HG02759 (cell line): ENCODE results near the gene PIGW.
"Not testable (repeated sequence)": the region's sequence is repeated elsewhere in the genome, so short reads cannot be mapped to it uniquely, and the experiment has no call there.

ENCODE experiments used
- ATAC-seq: cut with Tn5 transposase; IDR thresholded peaks from one replicate; pipeline ENCODE4 v1.9.1; 2021; ENCODE audit warnings: mild to moderate bottlenecking, moderate library complexity; ENCODE audit not compliant: unreplicated experiment

Gene PIGW

DNA sequence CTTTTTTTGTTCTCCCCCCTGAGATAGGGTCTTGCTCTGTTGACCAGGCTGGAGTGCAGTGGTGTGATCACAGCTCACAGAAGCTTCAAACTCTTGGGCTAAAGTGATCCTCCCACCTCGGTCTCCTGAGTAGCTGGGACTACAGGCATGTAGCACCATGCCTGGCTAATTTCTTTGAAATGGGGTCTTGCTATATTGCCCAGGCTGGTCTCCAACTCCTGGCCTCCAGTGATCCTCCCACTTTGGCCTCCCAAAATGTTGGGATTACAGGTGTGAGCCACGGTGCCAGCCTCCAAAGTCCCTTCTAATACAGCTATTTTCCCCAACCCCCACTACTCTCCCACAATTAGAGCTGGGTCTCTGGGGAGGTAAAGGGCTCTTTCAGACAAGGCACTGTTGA is 26.3 kb upstream of the PIGW start:
- not testable (repeated sequence) for ATAC-seq

DNA sequence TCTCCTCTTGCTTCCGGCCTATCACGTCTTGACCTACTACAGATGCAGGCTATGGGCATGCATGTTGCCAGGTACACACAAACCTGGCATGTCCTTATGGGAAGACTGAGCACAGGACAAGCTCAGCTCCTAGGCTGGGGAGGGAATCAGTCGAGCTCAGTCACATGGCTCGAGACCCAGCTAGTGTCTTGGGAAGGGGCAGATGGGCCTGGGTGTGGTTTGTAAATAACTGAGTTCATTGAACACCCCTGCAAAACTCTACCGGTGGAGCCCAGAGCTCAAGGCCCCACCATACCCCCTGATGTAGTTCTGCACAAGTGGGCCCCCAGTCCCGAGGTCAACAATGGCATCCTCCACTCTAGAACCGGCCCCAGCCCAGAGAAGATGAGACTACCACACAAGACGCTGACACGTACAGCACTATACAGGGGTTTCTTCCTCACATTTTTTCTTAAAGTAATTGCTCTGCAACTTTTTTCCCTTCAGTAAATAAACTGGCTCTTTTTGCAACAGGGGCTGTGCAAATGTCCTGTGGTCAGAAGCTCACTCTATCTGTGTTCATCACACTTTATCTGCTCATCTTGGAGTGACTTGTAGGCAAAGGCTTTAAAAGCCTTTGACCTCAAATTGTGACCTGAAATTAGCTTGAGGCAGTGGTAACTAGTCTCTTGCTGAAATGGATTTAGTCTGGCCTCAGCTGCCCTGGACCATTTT is 25.4 kb upstream of the PIGW start:
- ATAC-seq, result no peak

DNA sequence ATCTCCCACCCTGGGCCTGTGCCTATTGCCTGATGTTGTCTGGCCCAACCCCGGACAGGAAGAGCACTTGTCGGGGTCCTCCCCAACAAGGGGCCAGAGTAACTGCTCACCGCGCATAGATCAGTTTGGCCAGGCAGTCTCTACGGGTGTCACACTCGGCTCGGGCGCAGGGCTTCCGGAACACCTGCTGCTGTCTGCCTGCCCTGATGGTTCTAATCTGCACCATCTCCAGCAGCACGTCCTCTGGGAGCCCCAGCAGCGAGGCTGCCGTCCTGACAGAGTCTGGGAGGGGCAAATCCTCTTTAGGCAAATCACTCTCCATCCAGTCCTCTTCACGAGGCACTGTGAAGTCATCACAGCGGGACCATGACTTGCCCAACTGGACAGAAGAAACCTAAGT is 24.2 kb upstream of the PIGW start:
- ATAC-seq, result no peak

DNA sequence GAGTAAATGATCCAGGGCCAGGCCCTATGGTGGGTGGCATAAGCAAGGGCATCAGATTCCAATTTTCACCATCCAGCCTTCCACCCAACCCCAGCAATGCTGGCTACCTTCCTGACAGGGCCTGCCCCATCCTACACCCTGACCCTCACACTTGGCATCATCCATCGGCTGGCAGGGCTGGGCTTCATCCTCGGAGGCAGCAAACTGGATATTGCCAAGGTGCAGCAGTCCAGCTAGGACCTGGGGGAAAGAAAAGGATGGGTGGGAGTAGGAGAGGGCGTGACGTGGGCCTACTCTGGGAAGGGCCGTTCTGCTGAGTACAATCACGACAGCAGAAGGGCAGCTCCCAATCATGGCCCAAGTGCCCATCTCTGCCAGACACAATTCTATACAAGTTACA is 23.6 kb upstream of the PIGW start:
- no peak for ATAC-seq

DNA sequence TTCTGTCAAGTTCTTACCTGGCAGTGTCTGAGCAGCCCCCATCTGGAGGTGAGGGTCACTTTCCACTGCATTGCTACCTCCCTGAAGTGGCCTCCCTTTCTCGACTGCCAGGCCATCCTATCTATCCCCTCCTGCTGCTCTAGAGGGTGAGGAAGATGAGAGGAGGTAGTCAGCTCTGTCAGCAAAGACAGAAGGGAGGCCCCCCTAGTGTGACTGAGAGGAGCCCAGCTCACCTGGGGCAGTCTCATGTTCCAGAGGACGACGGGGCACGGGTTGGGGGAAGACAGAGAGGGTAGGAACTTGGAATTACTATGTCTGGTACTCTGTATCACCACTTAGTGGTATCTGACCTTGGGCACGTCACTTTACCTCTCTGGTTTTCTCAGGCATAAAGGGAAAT is 22.1 kb upstream of the PIGW start:
- ATAC-seq, result no peak

DNA sequence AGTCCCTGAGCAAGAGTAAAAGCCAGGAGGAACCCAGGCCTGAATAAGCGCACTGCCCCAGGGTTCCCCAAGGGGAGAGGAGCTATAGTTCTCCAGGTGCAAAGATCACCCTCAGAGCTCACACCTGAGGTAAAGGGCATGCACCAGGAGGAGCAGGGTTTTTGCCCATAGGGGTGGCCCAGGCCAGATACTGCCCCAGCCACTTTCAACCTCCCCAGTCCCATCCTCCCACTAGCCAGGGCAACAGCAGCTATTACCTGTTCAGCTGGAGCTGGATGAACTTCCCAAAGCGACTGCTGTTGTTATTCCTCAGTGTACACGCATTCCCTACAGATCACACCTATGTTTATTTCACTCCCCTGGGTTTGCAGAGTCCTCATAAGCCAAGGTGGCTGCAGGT is 19.9 kb upstream of the PIGW start:
- no peak for ATAC-seq

DNA sequence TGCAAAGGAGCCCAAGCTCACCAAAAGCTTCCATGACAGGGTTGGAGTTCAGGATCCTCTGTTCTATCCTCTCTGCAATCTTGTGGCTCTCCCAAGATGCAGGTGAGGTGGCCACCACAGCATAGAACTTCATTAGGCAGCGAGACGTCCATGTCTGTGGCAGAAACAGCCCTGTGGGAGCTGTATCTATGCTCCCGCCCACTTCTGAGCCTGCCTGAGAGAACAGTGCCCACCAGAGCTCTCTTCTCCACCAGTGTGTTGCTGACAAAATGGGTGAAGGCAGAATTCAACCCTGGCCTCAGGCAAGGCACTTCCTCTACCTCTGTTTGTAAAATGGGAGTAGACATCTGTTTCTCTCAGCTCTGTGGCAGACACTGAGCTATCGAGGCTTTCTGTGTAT is 18.9 kb upstream of the PIGW start:
- no peak for ATAC-seq

DNA sequence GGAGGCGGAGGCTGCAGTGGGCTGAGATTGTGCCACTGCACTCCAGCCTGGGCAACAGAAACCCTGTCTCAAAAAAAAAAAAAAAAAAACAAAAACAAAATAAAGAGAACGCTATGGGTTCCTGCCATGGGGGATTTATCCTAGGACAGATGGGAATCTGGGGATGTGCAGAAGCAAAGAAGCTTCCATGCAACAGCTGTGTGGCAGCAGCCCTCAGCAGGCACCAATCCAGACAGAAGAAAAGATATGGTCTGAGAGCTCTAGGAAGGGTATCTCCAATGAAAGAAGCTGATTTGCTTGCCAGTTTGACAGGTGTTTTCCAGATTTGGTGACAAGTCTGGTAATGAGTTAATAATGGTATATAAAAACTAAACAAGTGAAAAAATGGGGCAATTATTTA is 11.7 kb upstream of the PIGW start:
- ATAC-seq, result no peak

DNA sequence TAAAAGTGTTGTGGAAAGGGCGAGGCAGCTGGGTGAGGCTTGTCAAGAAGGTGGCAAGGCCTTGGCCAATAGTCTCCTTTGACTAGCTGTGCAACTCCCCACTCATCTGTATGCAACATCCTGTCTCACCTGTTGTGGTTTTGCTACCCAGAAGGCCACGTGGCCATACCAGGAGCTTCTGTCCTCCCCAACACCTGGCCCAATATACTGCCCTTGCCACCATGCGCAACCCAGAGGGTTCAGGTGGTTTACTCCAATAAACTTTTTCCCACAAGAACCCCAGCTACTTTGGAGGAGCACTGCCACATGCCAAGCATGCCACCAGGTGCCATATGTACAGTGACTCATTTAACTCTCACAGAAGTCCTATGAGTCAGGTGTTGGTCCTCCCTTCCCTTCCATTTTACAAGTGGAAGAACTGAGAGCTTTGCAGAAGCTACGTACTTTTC is 10.3 kb upstream of the PIGW start:
- no peak for ATAC-seq

DNA sequence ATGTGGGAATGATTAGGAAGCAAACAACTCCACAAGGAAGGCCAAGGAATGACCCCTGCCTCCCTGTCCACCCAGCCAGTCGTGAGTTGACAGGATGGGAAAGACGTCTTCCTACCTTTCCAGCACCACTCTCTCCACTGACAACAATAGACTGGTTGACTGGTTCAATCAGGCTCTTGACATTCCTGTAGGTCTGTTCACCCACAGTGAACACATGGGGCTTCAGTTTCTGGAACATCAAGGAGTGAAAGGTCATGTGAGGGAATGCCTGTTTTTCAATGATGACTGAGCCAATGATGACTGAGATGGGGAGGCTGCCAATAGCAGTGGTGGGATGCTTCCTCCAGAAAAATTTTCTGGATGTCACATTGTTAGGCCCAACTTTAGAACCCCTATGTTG is 9.7 kb upstream of the PIGW start:
- no peak for ATAC-seq

DNA sequence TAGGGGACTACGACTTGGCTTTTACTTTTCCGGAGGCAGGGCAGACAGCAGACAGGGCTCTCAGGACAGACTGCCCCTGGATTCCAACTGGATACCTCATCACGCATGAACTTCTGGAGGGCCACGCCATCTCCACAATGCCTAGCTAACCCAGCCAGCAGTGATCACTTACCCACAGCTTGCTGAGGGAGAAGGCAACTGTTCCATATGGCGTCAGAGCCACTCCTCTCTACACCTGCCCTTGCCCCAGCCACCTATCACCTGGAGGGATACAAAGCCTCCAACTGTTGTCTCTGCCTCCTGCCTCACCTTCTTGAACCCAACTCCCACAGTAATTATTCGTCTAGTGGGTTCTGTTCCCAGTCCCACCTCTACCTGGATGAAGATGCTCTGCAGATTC is 8.9 kb upstream of the PIGW start:
- ATAC-seq, result no peak

DNA sequence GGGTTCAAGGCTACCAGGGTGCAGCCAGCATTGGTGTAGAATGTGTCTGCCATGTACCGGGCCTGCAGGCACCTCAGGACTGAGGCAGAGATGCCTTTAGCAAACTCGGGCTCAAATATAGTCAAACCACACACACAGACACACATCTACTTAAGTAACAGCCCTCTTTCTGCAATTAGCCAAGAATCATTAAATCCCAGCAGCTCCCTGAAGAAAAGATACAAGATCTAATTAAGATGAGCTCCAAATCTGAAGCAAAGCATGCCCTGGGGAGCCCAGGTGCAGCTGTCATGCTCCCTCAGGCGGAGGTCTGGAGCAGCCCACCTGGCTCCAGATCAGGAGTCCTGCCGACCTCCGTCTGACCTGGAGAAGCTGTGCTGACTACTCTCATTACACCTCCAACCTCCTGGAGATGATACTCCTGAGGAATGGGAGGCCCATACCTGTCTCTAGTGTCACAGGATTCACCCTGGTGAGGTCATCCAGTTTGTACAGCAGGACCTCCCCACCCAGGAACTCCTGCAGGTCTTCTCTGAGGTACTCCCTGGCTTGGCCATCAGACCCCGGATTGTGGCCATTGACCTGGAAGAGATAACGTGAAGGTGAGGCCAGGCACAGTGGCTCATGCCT is 7.1 kb upstream of the PIGW start:
- ATAC-seq, result no peak

DNA sequence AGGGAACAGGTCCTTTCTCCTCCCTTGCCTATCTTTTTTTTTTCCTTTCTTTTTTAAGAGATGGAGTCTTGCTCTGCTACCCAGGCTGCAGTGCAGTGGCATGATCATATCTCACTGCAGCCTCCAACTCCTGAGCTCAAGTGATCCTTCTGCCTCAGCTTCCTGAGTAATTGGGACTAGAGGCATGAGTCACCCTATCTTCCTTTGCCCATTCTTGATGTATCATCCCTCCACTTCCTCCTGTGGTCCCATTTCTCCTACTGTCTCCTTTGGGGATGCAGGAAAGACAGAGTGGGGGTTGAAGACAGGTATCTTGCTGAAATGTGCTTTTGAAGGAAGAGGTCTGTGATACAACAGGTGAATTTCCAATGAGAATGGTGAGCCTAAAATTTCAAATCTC is 5.7 kb upstream of the PIGW start:
- ATAC-seq, result no peak

DNA sequence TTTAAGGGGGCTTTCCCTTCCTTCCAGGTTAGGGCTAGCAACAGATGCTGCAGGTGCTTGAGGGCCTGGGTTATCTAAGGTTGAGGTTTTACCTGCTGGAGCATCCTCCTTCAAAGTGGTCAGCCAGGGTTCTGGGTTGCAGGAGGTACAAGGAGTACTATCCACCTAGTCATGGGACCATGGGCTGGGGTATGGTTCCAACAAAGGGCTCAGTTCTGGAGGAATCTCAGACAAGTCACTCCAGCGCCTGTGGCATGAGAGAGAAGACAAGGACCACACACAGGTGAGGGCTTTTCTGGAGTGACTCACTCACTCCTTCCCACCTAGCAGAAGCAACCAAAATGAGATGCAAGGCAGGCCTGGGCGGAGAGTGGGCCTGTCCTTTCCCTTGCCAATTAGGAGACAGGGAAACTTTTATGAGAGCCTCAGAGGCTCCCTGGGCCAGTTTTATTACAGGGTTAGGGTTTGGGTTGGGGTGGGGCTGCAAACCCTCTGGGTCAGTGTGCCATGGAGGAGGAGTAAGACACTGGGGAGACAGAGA is 2.3 kb upstream of the PIGW start:
- no peak for ATAC-seq

DNA sequence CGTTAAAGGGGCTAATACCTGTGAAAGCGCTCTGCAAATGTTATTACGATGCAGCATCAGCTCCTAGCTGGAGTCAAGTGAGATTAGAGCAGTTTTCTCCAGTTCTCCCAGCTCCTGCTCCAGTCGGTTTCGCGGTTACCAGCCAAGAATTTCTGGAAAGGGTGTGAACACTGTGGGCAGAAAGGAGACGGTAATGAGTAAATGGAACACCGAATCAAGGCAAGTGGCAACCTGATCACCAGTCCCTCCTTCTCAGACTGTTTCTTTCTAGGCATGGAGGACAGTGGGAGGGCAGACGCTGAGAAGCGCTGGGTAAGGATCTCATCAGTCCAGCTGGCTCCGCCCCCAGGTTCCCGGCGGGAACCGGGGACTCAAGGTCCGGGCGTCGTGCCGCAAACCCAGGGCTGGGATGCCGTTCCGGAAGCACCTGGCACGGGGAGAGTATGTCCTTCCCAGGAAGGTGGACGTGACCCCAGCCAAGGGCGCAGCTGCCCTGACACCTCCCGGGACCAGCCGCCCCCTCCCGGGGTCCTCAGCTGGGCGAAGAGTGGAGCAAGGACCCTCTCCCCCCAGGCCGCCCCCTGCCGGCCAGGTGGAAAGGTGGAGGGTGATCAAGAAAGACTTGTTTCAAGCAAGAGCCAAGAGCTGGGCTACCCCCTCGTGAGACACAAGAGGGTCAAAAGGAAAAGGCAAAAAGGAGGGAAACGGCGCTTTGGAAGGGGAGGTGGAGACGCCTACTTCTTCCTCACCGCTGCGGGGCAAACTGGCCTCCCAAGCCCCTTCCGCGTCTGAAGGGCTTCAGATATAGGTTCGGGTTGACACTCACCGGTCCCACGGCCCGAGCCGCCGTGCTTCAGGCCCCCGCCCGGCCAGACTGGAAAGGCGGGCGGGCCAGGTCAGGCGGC is 600 bp upstream of the PIGW start:
- ATAC-seq, result peak; percentile 43

DNA sequence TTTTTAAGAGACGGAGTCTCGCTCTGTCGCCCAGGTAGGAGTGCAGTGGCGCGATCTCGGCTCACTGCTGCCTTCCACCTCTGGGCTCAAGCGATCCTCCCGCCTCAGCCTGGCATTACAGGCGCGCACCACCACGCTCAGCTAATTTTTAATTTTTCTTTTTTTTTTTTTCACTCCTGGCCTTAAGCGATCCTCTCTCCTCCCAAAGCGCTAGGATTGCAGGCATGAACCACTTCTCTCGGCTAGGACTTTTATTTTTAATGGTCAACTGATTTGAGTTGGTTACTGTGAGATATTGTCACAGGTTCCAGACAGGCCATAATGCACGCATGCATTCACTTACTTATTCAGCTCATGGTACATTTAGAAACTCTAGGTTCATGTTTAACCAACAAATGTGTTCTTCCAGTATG is 888 bp downstream of the PIGW start:
- ATAC-seq, result no peak

DNA sequence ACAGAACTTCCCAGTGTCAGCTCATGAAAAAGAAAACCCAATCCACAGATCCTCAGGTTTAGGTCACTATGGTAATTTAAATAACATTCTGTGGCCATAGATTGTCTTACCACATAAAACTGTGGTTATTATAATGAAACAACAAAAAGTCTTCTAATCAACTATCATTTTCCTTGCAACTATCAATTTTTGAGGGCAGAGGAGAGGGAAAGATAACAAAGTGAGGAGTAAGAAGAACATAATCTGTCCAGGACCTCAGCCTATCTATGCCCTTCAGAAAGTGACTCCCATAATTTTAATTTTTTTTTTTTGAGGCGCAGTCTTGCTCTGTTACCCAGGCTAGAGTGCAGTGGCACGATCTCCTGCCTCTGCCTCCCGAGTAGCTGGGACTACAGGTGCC is 5.9 kb downstream of the PIGW start:
- ATAC-seq, result no peak

DNA sequence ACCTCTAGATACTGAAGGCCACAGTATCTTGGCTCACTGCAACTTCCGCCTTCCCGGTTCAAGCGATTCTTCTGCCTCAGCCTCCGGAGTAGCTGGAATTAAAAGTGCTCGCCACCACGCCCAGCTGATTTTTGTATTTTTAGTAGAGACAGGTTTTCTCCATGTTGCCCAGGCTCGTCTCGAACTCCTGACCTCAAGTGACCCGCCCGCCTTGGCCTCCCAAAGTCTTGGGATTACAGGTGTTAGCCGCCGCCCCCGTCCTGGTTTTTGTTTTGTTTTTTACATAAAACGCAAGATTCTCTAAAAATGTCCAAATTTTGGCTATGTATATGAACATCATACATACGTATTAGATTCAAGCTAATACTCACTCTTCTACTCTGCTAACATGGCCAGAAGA is 8.0 kb downstream of the PIGW start:
- ATAC-seq, result no peak

DNA sequence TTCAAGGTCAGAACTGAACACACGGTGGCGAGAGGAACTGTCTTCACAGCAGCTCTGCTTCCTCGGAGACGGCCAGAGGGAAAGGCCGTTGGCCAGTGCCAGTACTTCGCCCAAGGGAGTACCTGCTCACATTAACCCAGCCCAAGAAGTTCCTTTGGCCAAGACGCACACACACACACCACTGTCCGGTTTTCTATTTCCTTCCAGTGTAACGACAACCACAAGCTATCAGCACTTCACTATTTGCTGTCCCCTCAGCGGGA is 9.2 kb downstream of the PIGW start:
- no peak for ATAC-seq

DNA sequence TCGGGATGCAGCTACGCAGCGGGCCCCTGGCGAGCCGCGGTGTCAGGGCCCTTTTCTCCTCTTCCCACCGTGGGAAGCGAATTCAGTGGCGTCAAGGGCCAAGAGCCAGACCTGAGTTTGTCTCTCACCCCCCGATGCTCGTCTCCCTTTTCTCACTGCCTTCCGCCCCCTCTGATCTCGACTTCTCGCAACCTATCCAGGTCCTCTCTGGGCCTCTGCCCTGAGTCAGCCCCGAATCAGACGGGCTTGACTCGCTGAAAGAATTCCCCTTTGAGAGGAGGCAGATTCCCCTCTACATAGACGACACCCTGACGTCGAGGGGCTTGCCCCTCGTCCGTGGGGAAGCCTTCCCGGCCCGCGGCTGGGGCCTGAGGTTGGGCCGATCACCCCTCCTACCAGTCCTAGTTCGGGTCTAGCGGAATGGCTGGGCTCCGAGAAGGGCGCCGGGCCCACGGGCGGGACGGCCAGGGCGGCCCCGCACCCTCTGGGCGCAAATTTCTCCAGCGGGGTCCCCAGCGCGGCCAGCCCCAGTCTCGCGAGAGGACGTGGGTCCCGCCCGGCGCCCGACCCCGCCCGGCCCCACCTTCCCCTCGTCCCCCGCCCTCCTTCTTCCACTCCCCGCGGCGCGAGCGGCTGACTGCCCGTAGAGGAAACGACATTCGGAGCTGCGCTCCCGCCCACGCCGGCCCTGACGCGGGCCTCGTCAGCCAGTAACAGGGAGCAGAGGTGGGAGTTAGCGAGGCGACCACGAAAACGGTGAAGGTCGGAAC is 9.7 kb downstream of the PIGW start, which contains the start of gene GGNBP2:
Gene GGNBP2 (plus strand): TSS at position 613 of the 770 bp plus-strand sequence. CDS start 806 bp downstream, outside the sequence.
- peak; percentile 61 for ATAC-seq

DNA sequence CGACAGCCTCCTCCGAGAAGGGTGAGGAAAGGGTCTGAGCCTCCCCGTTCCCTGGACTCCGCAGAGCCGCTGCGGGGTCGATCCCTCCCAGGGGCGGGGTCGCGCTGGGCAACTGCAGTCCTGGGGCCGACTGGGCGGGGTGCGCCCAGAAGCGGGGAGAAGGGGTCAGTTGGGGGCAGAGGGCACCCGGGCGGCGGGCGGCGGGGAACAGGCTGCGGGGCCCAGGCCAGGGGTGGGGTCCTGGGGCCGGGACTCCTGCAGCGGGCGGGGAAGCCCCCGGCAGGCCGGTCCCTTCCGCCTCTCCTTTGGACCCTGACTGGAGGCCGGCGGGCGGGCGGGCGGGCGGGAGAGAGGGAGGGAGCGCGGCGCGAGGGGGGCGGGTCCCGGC is 10.3 kb downstream of the PIGW start:
- ATAC-seq, result peak; percentile 39
